ENCODE measurements around the gene DHRS1.

Gene DHRS1

DNA sequence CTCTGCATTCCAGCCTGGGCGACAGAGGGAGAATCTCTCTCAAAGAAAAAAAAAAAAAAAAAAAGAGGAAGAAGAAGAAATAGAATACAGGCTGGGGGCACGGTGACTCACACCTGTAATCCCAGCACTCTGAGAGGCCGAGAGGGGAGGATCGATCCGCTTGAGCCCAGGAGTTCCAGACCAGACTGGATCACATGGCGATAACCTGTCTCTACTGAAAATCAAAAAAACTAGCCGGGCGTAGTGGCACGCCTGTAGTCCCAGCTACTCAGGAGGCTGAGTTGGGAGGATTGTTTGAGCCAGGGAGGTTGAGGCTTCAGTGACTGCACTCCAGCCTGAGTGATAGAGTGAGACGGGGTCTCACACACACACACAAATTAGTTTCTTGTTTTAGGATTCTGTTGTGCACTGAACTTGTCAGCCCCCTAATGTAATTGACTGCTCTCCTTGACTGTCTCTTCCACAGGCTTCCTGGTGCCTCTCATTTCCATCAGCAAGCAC lies 56.2 kb downstream of the DHRS1 start:
- no peak for DNase-seq

DNA sequence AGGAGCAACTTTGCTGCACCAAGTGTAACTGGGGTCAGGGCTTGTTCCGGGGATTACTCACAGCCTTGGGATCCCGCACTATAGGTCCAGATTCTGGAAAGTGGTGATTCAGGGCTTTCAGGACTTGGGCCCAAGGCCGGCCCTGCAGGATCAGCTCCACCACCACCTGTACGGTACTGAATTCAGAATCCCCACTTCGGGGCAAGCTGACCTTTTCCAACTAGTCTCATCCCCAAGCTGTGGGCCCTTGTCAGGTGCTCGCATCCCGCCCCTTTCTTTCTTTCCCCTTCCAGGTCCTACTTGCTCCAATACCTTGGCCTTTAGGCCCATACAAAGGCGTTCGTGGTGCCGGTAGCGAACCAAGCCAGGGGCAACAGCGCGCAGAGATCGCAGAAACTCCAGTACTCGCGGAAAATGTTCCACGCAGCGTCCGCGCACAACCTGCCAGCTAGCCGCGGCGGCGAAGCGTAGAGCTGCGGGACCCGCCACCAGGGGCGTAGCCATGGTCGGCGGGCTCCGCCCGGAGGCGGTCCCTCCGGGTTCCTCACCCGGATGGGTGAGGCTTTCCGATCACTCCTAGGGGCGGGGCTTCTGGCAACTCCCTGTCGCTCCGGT lies 57.6 kb downstream of the DHRS1 start:
- peak; percentile 97 for DNase-seq

Measured in NCI-H1105 treated with DMSO at 0.1 percent for 48 hours (cell line).